Natural killer cell (primary cell): ENCODE results near the gene GCLC. TPM values are rescaled to one million over a fixed set of nuclear protein-coding genes. Genes with fewer than 3 reads are reported as not detected.

ENCODE experiments used
- ATAC-seq, 3 donors: fragments of 150-1000 bp in 2 of 3; fragments of 200-7000 bp in 1 of 3; cut with Tn5 transposase; 1 replicate in 1 of 3; 2 replicates in 2 of 3; pipeline ENCODE4 v1.10.0; 2021; ENCODE audit warnings: mild to moderate bottlenecking in 2 of 3, moderate library complexity in 2 of 3
- DNase-seq, 2 donors: peaks; one replicate each; pipeline versions ENCODE4 v3.0.0 to v3.0.0-alpha.2; 2013 to 2021; ENCODE audit warnings: mixed read lengths in 1 of 2
- H3K27ac ChIP-seq: one replicate; pipeline ENCODE4 v1.5.1; 2013; ENCODE audit warnings: mild to moderate bottlenecking, low read length
- H3K27me3 ChIP-seq: one replicate; pipeline ENCODE4 v1.6.1; 2013; ENCODE audit warnings: low read length; ENCODE audit not compliant: control insufficient read depth, insufficient read depth
- H3K36me3 ChIP-seq: one replicate; pipeline ENCODE4 v1.6.1; 2013; ENCODE audit warnings: low read length; ENCODE audit not compliant: control insufficient read depth, insufficient read depth
- H3K4me1 ChIP-seq: one replicate; pipeline ENCODE4 v1.6.1; 2013; ENCODE audit warnings: low read length; ENCODE audit not compliant: control insufficient read depth, insufficient read depth
- H3K4me3 ChIP-seq: one replicate; pipeline ENCODE4 v1.5.1; 2013; ENCODE audit warnings: low read length
- H3K9me3 ChIP-seq: one replicate; pipeline ENCODE4 v1.6.1; 2013; ENCODE audit warnings: low read length; ENCODE audit not compliant: control insufficient read depth, insufficient read depth
- H3K27ac Mint-ChIP-seq, 2 donors: one replicate each; pipeline ENCODE4 v1.8.0; 2022; ENCODE audit warnings: mild to moderate bottlenecking in 2 of 2, mixed read lengths in 2 of 2, moderate library complexity in 1 of 2
- H3K27me3 Mint-ChIP-seq, 2 donors: one replicate each; pipeline ENCODE4 v1.8.0; 2022; ENCODE audit warnings: low read depth in 2 of 2, mixed read lengths in 2 of 2
- H3K36me3 Mint-ChIP-seq: one replicate; pipeline ENCODE4 v1.8.0; 2022; ENCODE audit warnings: mixed read lengths
- H3K4me1 Mint-ChIP-seq, 2 donors: one replicate each; pipeline ENCODE4 v1.8.0; 2022; ENCODE audit warnings: mixed read lengths in 2 of 2
- H3K4me3 Mint-ChIP-seq: one replicate; pipeline ENCODE4 v1.8.0; 2022; ENCODE audit warnings: mild to moderate bottlenecking, moderate library complexity, mixed read lengths
- H3K9me3 Mint-ChIP-seq, 2 donors: one replicate each; pipeline ENCODE4 v1.8.0; 2022; ENCODE audit warnings: mixed read lengths in 2 of 2
- CTCF ChIP-seq: fragments of 200-600 bp; IDR thresholded peaks from one replicate; pipeline ENCODE4 v1.8.0; 2022; ENCODE audit warnings: antibody characterized with exemption
- WGBS: methylation state at CpG from one replicate; pipeline ENCODE4 v1.1.7; 2013; ENCODE audit warnings: missing lambda C conversion rate; ENCODE audit not compliant: insufficient coverage; 5-methylcytosine and 5-hydroxymethylcytosine counted together
- intact Hi-C: fragments of 100-400 bp; cut with micrococcal nuclease; formaldehyde crosslinking; loops from one replicate; pipeline ENCODE4 v1.14.2; 2022
- total RNA-seq, 4 donors: library from RNA; stranded (reverse); fragments of 120-200 nt in 1 of 4; gene quantifications; one replicate each; pipeline versions ENCODE4 v1.2.3 to v1.2.4, GENCODE V29; 2013 to 2022

The GCLC gene
- total RNA-seq, 3 donors from 2014 or later (not counting 1 experiment from before 2014, with no cell fraction given), result 39.0 to 52.7 (median 39.2) TPM

DNA sequence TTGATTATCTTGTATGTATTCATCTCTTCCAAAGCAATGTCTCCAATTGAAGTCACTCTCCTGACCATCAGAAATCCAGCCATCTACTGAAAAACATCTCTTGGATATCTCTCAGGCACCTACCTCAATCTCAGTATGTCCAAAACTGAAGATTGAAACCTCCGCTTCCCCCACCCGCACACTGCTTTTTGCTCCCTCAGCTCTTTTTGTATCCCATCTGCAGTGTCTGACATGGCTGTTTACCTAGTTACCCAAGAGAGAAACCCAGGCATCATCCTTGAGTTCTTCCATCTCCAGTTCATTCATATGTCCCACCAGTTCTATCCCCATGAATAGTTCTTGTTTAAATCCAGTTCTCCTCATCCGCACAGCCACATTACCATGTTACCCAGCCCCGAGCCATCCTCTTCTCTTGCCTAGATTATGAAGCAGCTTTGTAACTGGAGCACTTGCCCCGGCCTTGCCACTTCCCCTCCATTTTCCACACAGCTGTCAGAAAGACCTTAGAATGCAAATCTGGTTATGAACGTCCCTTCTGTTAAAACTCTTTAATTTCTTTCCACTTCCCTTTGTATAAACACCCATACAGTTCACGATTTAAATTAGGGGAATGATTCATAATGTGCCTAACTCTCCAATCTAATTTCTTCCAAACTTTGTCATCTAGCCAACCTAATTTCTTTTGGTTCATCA lies 40.5 kb upstream of the GCLC start:
- ATAC-seq, result no peak
- intact Hi-C loops, result no loop called here

DNA sequence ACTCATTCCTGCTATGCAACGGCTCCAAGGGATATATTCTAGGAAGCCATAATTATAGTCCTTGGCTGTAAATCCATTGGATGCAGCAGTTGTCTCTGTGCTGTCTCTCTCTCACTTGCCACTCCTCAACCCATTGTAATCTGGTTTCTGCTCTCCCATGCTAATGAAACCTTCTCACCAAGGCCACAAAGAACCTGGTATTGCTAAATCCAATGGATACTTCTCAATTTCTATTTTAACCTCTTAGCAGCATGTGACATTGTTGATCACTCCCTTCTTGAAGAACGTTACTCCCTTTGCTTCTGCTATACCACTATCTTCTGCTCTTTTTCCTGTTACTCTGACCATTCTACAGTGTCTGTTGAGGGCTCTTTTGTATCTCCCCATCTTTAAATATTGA lies 39.8 kb upstream of the GCLC start:
- H3K36me3 Mint-ChIP-seq, result no peaks in the 10 kb centered on the region
- Histone ChIP-seq H3K27me3 (no peaks in the 10 kb centered on the region), H3K27ac (no peak overlapping the region), H3K4me3 (no peak overlapping the region), H3K9me3 (no peaks in the 10 kb centered on the region), H3K4me1 (no peaks in the 10 kb centered on the region), H3K36me3 (no peaks in the 10 kb centered on the region)
- ATAC-seq, result no peak
- WGBS, result 90% methylated on average over 2 of the region's 2 CpGs
- peaks cover 0 to 3% of the 10 kb centered on the region in 2 donors for H3K27me3 Mint-ChIP-seq
- peaks cover 0 to 10% of the 10 kb centered on the region in 2 donors for H3K4me1 Mint-ChIP-seq
- no peaks in the 10 kb centered on the region for H3K9me3 Mint-ChIP-seq
- DNase-seq, result no peak
- H3K4me3 Mint-ChIP-seq, result no peak overlapping the region
- no peak for TF ChIP-seq CTCF
- H3K27ac Mint-ChIP-seq, result no peak overlapping the region
- intact Hi-C loops, result no loop called here

More for the DNA sequence above, 40.5 kb upstream of the GCLC start:
- TF ChIP-seq CTCF, result no peak
- Histone ChIP-seq H3K27ac (no peak overlapping the region), H3K9me3 (no peaks in the 10 kb centered on the region), H3K4me3 (no peak overlapping the region), H3K36me3 (no peaks in the 10 kb centered on the region), H3K27me3 (no peaks in the 10 kb centered on the region), H3K4me1 (no peaks in the 10 kb centered on the region)
- Mint-ChIP-seq H3K9me3 (no peaks in the 10 kb centered on the region), H3K4me1 (peaks cover 0 to 10% of the 10 kb centered on the region in 2 donors), H3K36me3 (no peaks in the 10 kb centered on the region), H3K4me3 (no peak overlapping the region), H3K27me3 (peaks cover 0 to 3% of the 10 kb centered on the region in 2 donors), H3K27ac (no peak overlapping the region)
- WGBS, result 59% methylated on average over 6 of the region's 7 CpGs
- no peak for DNase-seq

DNA sequence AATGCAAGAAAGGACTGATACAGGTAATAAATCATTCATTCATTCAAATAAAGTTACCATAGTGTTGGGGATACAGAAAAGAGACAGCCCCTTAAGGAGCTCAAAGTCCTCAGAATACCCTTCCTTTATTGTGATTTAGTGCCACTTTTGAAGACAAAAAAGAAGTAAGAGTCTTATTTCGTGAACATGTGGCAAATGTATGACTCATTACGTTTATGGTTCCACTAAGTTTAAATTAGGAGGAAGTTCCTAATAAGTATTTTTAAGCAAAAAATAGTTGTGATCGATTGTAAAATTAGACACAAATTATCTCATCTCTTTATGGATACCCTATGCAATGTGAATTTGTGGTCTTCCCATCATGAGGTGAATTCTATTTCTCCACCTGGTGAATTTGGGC lies 38.5 kb upstream of the GCLC start:
- H3K4me3 Mint-ChIP-seq, result no peak overlapping the region
- H3K27me3 ChIP-seq, result no peaks in the 10 kb centered on the region
- no peak overlapping the region for H3K27ac Mint-ChIP-seq
- peaks cover 0 to 3% of the 10 kb centered on the region in 2 donors for H3K27me3 Mint-ChIP-seq
- no peak for DNase-seq
- H3K4me3 ChIP-seq, result no peak overlapping the region
- H3K9me3 Mint-ChIP-seq, result no peaks in the 10 kb centered on the region
- H3K27ac ChIP-seq, result no peak overlapping the region
- H3K9me3 ChIP-seq, result no peaks in the 10 kb centered on the region
- no peaks in the 10 kb centered on the region for H3K4me1 ChIP-seq
- no peak for TF ChIP-seq CTCF
- H3K4me1 Mint-ChIP-seq, result peaks cover 0 to 10% of the 10 kb centered on the region in 2 donors
- no peaks in the 10 kb centered on the region for H3K36me3 ChIP-seq
- intact Hi-C loops, result no loop called here
- no peak for ATAC-seq
- H3K36me3 Mint-ChIP-seq, result no peaks in the 10 kb centered on the region
- WGBS, result 100% methylated on average over 2 of the region's 3 CpGs

GRCh38 chr6:53582963-53583362 lies 38.1 kb upstream of the GCLC start:
- H3K4me3 ChIP-seq, result no peak overlapping the region
- peaks cover 0 to 3% of the 10 kb centered on the region in 2 donors for H3K27me3 Mint-ChIP-seq
- no peak overlapping the region for H3K27ac ChIP-seq
- H3K36me3 Mint-ChIP-seq, result no peaks in the 10 kb centered on the region
- H3K27me3 ChIP-seq, result no peaks in the 10 kb centered on the region
- TF ChIP-seq CTCF, result no peak
- no peaks in the 10 kb centered on the region for H3K36me3 ChIP-seq
- H3K9me3 Mint-ChIP-seq, result no peaks in the 10 kb centered on the region
- no peaks in the 10 kb centered on the region for H3K4me1 ChIP-seq
- 100% methylated on average over 1 of the region's 2 CpGs for WGBS
- intact Hi-C loops, result no loop called here
- no peak overlapping the region for H3K27ac Mint-ChIP-seq
- no peak for DNase-seq
- no peak for ATAC-seq
- H3K4me3 Mint-ChIP-seq, result no peak overlapping the region
- H3K9me3 ChIP-seq, result no peaks in the 10 kb centered on the region
- H3K4me1 Mint-ChIP-seq, result peaks cover 0 to 10% of the 10 kb centered on the region in 2 donors
